Body of pancreas (tissue), 4 donors: Measurements from ENCODE around the gene IL25. TPM values are rescaled to one million over a fixed set of nuclear protein-coding genes. Genes with fewer than 3 reads are reported as not detected.
"Not testable (repeated sequence)": the region's sequence is repeated elsewhere in the genome, so short reads cannot be mapped to it uniquely, and the experiment has no call there.

Experiments
- ATAC-seq: fragments of 150-250 bp; one replicate; pipeline ENCODE4 v1.9.1; 2016
- DNase-seq, 4 donors: peaks; one replicate each; pipeline ENCODE4 v3.0.0-alpha.2; 2019
- H3K27ac ChIP-seq, 4 donors: fragments of 200-600 bp; sonication (generic); 1 replicate in 3 of 4; 2 replicates in 1 of 4; pipeline versions ENCODE4 v1.5.1 to v1.6.1; 2016 to 2019; ENCODE audit warnings: mild to moderate bottlenecking in 1 of 4, mixed read lengths in 1 of 4, moderate library complexity in 1 of 4
- H3K27me3 ChIP-seq, 2 donors: fragments of 200-600 bp; sonication (generic); one replicate each; pipeline ENCODE4 v1.6.0; 2016; ENCODE audit warnings: mild to moderate bottlenecking in 1 of 2
- H3K36me3 ChIP-seq, 2 donors: fragments of 200-600 bp; sonication (generic); replicated peaks in 1 of 2; 2 replicates each; pipeline ENCODE4 v1.5.1; 2016; ENCODE audit warnings: low read depth in 2 of 2; ENCODE audit not compliant: insufficient read depth in 1 of 2
- H3K4me1 ChIP-seq: fragments of 200-600 bp; sonication (generic); one replicate; pipeline ENCODE4 v1.6.0; 2016
- H3K4me3 ChIP-seq, 2 donors: fragments of 200-600 bp; sonication (generic); 1 replicate in 1 of 2; 2 replicates in 1 of 2; pipeline ENCODE4 v1.5.1; 2016 to 2019
- H3K9me3 ChIP-seq, 3 donors: fragments of 200-600 bp; sonication (generic); 1 replicate in 2 of 3; 2 replicates in 1 of 3; pipeline ENCODE4 v1.5.1; 2016
- CTCF ChIP-seq, 7 experiments: fragments of 450-650 bp in 4 of 7; fragments of 200-600 bp in 3 of 7; sonication (generic) in 3 of 7; IDR thresholded peaks; one replicate each; pipeline ENCODE4 v1.5.1; 2016 to 2019; ENCODE audit warnings: antibody characterized with exemption in 7 of 7
- POLR2A ChIP-seq, 3 donors: fragments of 450-650 bp; IDR thresholded peaks; one replicate each; pipeline ENCODE4 v1.6.1; 2016; ENCODE audit warnings: antibody characterized with exemption in 3 of 3, mild to moderate bottlenecking in 2 of 3
- WGBS, 2 donors: methylation state at CpG; one replicate each; pipeline ENCODE4 v1.1.5; 2017; 5-methylcytosine and 5-hydroxymethylcytosine counted together
- intact Hi-C: fragments of 100-400 bp; cut with DNase I; formaldehyde crosslinking; loops from one replicate; pipeline ENCODE4 v1.15.1; 2023
- microRNA counts, 2 donors: library from miRNA; unstranded; fragments of <30 nt; microRNA quantifications; one replicate each; lab custom pipeline; 2017
- microRNA-seq, 2 donors: library from miRNA; unstranded; fragments of <30 nt; microRNA quantifications; one replicate each; pipeline ENCODE4, GENCODE V29; 2016; ENCODE audit warnings: borderline number of aligned reads in 2 of 2, borderline replicate concordance in 2 of 2
- small RNA-seq: library from RNA; depleted of rRNA; stranded (forward); fragments of <200 nt; gene quantifications from one replicate; pipeline ENCODE3, GENCODE V24; 2016
- total RNA-seq, 2 donors: library from RNA; depleted of rRNA; stranded (reverse); fragments of >200 nt; gene quantifications; one replicate each; pipeline ENCODE4 v1.1.0, GENCODE V29; 2016

Gene IL25
- total RNA-seq, 2 donors from 2014 or later, result not detected

GRCh38 chr14:23421594-23421993 is 49.0 kb downstream of the IL25 start:
- TF ChIP-seq CTCF (IDR thresholded peaks at IDR 0.05) (no peak), POLR2A (IDR thresholded peaks at IDR 0.05) (no peak)
- no peaks in the 10 kb centered on the region for H3K36me3 ChIP-seq
- H3K27me3 ChIP-seq, result no peaks in the 10 kb centered on the region
- DNase-seq (no peak), ATAC-seq (no peak)
- H3K4me1 ChIP-seq, result peaks cover 10% of the 10 kb centered on the region
- no peaks in the 10 kb centered on the region for H3K9me3 ChIP-seq
- no peak overlapping the region for H3K27ac ChIP-seq
- no peak overlapping the region for H3K4me3 ChIP-seq
- intact Hi-C loops, result no loop called here

- no peak for DNase-seq
- Histone ChIP-seq H3K27ac (no peak overlapping the region), H3K36me3 (no peaks in the 10 kb centered on the region), H3K9me3 (no peaks in the 10 kb centered on the region), H3K27me3 (no peaks in the 10 kb centered on the region), H3K4me1 (no peaks in the 10 kb centered on the region), H3K4me3 (no peak overlapping the region)
- TF ChIP-seq CTCF (IDR thresholded peaks at IDR 0.05) (no peak), POLR2A (IDR thresholded peaks at IDR 0.05) (no peak)
- WGBS, 2 donors, result 78 to 84% methylated on average over 6 of the region's 6 CpGs
- intact Hi-C loops, result no loop called here
- ATAC-seq, result no peak
These were observed 51.0 kb downstream of the IL25 start for GRCh38 chr14:23423657-23424056.

DNA sequence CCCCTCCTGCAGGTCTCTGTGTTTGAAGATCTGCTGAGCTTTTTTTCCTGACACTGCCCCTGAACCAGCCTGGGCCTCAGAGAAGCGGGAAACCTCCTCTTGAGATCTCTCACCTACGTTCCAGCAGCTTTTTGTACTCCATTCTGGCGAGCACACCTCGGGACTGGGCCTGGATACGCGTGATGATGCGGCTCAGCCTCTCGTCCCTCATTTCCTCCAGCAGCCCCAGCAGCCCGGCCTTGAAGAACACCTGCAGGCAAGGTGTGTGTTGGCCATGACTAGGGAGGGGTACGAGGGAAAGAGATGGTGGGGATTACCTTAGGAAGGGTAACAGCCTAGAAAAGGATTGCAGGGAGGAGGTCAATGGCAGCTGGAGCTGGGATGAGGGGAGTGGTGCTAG is 52.6 kb downstream of the IL25 start:
- no peak for TF ChIP-seq CTCF (IDR thresholded peaks at IDR 0.05)
- TF ChIP-seq POLR2A (IDR thresholded peaks at IDR 0.05), result no peak
- intact Hi-C loops, result no loop called here
- no peak for ATAC-seq
- DNase-seq, result no peak
- no peaks in the 10 kb centered on the region for H3K27me3 ChIP-seq
- H3K4me3 ChIP-seq, result no peak overlapping the region
- H3K4me1 ChIP-seq, result no peaks in the 10 kb centered on the region
- no peaks in the 10 kb centered on the region for H3K9me3 ChIP-seq
- 81 to 82% methylated on average over 10 of the region's 10 CpGs for WGBS, 2 donors
- no peak overlapping the region for H3K27ac ChIP-seq
- H3K36me3 ChIP-seq, result no peaks in the 10 kb centered on the region

DNA sequence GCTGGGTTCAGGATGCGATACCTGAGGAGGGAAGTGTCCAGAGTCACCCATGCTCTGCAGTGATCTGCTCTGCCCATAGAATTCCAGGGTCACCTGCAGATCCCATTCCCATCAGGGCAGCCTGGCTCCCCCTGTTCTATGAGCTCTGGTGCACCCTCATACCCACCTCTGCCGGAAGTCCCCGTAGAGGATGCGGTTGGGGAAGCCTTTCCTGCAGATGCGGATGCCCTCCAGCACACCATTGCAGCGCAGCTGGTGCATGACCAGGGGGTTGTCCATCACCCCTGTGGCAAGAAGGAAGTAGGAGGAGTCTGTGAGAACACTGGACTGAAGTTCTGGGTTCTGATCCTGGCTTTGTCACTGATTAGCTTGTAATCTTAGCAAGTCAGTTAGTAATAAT is 53.2 kb downstream of the IL25 start:
- H3K27me3 ChIP-seq, H3K36me3 ChIP-seq, ATAC-seq, intact Hi-C loops, H3K4me1 ChIP-seq, H3K27ac ChIP-seq, H3K4me3 ChIP-seq, H3K9me3 ChIP-seq, DNase-seq: not testable (repeated sequence)
- 89 to 97% methylated on average over 6 of the region's 6 CpGs for WGBS, 2 donors

MicroRNAs encoded within 50 kb of the gene (microRNA counts, 767-probe panel; counts per million panel counts)
- 0 to 736 counts per million in 2 donors for microRNA hsa-miR-208a (lab: Ali Mortazavi, UCI)
- 0 to 736 counts per million in 2 donors for microRNA hsa-miR-208b (lab: Ali Mortazavi, UCI)

Small RNAs within 50 kb of the gene (microRNA-seq; reads per million reads assigned to microRNA genes)
- gene MIR208A, result 0.47 to 2.2 reads per million in 2 donors
- 4.9 to 6.1 reads per million in 2 donors for gene MIR208B

Small RNAs within 50 kb of the gene (small RNA-seq; reads per million reads assigned to genes)
- gene MIR208A (not detected), gene MIR208B (not detected)

Other genes starting within 250 kb of the IL25 start
- 10 to 100 TPM; 17.8 to 18.2 TPM for gene SLC7A8, start 189.1 kb upstream of the IL25 start, total RNA-seq
- not detected for gene RNF212B, start 134.9 kb upstream of the IL25 start, total RNA-seq
- gene HOMEZ, start 86.7 kb upstream of the IL25 start, total RNA-seq, result 1 to 10 TPM; 4.9 to 8.6 TPM
- 1 to 10 TPM; 5.4 to 9.6 TPM for gene PPP1R3E, start 70.0 kb upstream of the IL25 start, total RNA-seq
- gene BCL2L2, start 66.0 kb upstream of the IL25 start, total RNA-seq, result 10 to 100 TPM; 25.4 to 73.2 TPM
- gene PABPN1, start 51.4 kb upstream of the IL25 start, total RNA-seq, result 10 to 100 TPM; 28.8 to 46.8 TPM
- 10 to 100 TPM; 20.8 to 36.6 TPM for gene SLC22A17, start 19.9 kb upstream of the IL25 start, total RNA-seq
- gene EFS, start 7.6 kb upstream of the IL25 start, total RNA-seq, result 1 to 10 TPM in 1 of 2 donors, under 1 TPM in 1; 0.99 to 1.3 TPM
- not detected for gene CMTM5, start 4.2 kb downstream of the IL25 start, total RNA-seq
- gene MYH6, start 35.5 kb downstream of the IL25 start, total RNA-seq, result 1 to 10 TPM in 1 of 2 donors, under 1 TPM in 1; 0.26 to 1.6 TPM
- 1 to 10 TPM in 1 of 2 donors, under 1 TPM in 1; 0.52 to 2.0 TPM for gene MYH7, start 62.9 kb downstream of the IL25 start, total RNA-seq
- gene NGDN, start 96.9 kb downstream of the IL25 start, total RNA-seq, result 10 to 100 TPM; 29.0 to 31.6 TPM
- 1 to 10 TPM in 1 of 2 donors, under 1 TPM in 1; 0.33 to 1.6 TPM for gene ZFHX2, start 179.0 kb downstream of the IL25 start, total RNA-seq
- gene THTPA, start 183.5 kb downstream of the IL25 start, total RNA-seq, result 10 to 100 TPM; 11.7 to 43.2 TPM
- 100 to 1,000 TPM; 150 to 237 TPM for gene AP1G2, start 195.0 kb downstream of the IL25 start, total RNA-seq
- under 1 TPM; 0.52 to 0.99 TPM for gene JPH4, start 206.0 kb downstream of the IL25 start, total RNA-seq